ENCODE results near the gene ACE. TPM values are rescaled to one million over a fixed set of nuclear protein-coding genes. Genes with fewer than 3 reads are reported as not detected.

The ACE gene
- total RNA-seq, 1 donor from 2014 or later, result 117 TPM

- no peak for DNase-seq (ENCODE audit: extremely low read depth, low read depth, low spot score)
Measured at GRCh38 chr17:63533433-63534077, 56.7 kb downstream of the ACE start.

GRCh38 chr17:63534078-63534570, 57.3 kb downstream of the ACE start:
- DNase-seq (ENCODE audit: extremely low read depth, low read depth, low spot score), result no peak

- DNase-seq (ENCODE audit: extremely low read depth, low read depth, low spot score), result no peak
Measured at GRCh38 chr17:63534816-63535455, 58.1 kb downstream of the ACE start.

GRCh38 chr17:63535640-63536039, 58.8 kb downstream of the ACE start:
- no peak for DNase-seq (ENCODE audit: extremely low read depth, low read depth, low spot score)

GRCh38 chr17:63537001-63537400, 60.1 kb downstream of the ACE start:
- DNase-seq (ENCODE audit: extremely low read depth, low read depth, low spot score), result no peak

- DNase-seq (ENCODE audit: extremely low read depth, low read depth, low spot score), result no peak
Measured at GRCh38 chr17:63537991-63538692, 61.3 kb downstream of the ACE start.

GRCh38 chr17:63538693-63539595, 62.1 kb downstream of the ACE start:
- no peak for DNase-seq (ENCODE audit: extremely low read depth, low read depth, low spot score)

GRCh38 chr17:63540590-63540989, 63.7 kb downstream of the ACE start:
- DNase-seq (ENCODE audit: extremely low read depth, low read depth, low spot score), result no peak

GRCh38 chr17:63542218-63542545, 65.3 kb downstream of the ACE start:
- DNase-seq (ENCODE audit: extremely low read depth, low read depth, low spot score), result no peak

- DNase-seq (ENCODE audit: extremely low read depth, low read depth, low spot score), result no peak
Measured at GRCh38 chr17:63542942-63543821, 66.3 kb downstream of the ACE start.

GRCh38 chr17:63543822-63544420, 67.1 kb downstream of the ACE start:
- DNase-seq (ENCODE audit: extremely low read depth, low read depth, low spot score), result no peak

- DNase-seq (ENCODE audit: extremely low read depth, low read depth, low spot score), result no peak
Measured at GRCh38 chr17:63544467-63545301, 67.8 kb downstream of the ACE start.

GRCh38 chr17:63546308-63547082, 69.6 kb downstream of the ACE start:
- DNase-seq (ENCODE audit: extremely low read depth, low read depth, low spot score), result no peak

- no peak for DNase-seq (ENCODE audit: extremely low read depth, low read depth, low spot score)
Measured at GRCh38 chr17:63547083-63547523, 70.2 kb downstream of the ACE start.
